Activated CD4-positive, CD25-positive, alpha-beta regulatory T cell (primary cell): ENCODE data around the gene IGSF9B.

Experiments used
- DNase-seq, 4 experiments: peaks; one replicate each; lab custom pipeline; 2025; lab: John Stamatoyannopoulos, UW

IGSF9B gene

DNA sequence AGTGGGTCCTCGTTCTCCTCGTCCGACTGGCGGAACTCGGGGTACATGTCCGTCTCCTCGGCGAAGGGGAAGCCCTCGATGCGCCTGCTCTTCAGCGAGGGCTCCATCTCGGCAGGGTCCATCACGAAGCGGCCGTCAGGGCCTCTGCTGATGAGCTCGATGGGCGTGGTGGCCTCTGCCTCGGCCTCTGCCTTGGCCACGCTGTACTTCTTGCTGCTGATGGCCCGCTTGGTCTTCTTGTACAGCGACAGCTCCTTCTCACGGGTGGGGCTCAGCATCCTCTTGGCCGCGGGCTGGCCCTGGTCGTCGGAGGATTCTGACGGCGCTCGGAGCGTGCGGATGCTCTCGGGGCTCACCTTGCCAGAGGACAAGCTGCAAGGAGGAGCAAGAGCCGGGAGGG, 35.7 kb downstream of the IGSF9B start:
- no peak for DNase-seq

DNA sequence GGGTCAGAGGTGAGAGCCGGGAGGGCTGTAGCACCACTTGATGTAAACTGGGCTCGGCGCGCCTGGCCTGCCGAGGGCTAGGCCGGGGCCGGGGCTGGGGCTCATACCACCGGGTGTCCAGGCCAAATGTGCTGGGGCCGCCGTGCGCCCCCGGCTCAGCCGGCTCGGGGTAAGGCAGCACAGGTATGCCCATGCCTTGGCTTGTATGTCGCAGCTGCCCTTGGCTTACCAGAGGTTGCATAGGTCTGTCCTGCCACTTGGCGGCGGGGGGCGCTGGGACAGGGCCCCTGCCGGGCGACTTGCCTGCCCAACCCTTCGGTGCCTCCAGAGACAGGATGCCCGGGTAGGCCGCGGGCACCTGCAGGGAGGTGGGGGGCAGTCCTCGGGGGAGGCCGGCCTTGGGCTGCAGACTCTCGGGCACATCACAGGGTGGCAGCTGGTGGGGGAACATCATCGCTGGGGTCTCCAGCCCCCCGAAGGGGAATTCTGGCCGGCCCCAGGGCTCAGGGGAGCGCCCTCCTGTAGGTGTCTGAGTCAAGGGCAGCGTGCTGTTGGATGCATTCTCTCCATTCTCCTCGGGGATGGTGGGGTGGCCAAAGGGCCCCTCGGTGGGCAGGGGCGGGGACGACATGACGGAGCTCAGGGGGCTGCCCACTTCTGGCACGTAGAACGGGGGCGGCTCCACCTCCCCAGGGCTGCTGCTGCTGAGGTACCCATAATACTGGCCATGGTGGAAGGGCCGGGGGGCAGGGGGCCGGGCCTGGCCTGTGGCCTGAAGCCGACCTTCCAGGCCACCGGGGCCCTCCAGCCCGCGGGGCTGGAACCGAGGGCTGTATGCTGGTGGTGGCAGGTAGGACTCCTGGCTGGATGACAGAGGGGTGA, 36.4 kb downstream of the IGSF9B start:
- DNase-seq, result no peak

GRCh38 chr11:133919330-133920108, 37.2 kb downstream of the IGSF9B start:
- no peak for DNase-seq

- DNase-seq, result no peak
Observed at GRCh38 chr11:133918608-133919260, 38.0 kb downstream of the IGSF9B start.

DNA sequence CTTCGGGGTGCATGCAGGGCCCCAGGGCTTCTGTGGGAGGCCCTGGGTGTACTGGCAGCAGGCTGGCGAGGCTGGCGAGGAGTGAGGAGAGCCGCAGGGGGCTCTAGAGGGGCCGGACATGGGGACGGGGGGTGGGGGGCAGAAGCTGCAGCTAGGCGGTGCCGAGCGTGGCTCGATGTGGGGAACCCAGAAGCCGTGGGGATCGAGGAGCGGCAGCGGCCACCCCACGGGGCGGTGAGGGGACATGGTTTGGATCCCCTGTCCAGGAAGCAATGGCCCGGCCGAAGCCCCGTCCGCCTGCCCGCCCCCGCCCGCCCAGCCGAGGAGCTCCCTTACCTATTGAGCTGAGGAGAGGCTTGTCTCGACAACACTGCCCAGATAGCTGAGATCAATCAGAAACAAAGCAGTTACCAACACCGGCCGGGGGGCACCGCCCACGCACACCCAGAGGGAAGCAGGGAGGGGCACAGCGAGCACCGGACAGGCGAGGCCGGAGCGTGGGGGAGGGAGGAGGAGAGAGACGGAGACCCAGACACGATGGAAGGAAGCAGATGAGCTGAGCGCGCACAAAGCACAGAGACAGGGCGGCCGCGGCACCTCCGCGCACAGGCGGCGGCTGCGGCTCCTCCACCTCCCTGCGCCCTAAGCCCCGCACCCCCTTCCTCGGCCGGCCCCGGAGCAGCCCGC, 38.7 kb downstream of the IGSF9B start:
- DNase-seq, result no peak

- no peak for DNase-seq
Observed at GRCh38 chr11:133916784-133917440, 39.9 kb downstream of the IGSF9B start.

DNA sequence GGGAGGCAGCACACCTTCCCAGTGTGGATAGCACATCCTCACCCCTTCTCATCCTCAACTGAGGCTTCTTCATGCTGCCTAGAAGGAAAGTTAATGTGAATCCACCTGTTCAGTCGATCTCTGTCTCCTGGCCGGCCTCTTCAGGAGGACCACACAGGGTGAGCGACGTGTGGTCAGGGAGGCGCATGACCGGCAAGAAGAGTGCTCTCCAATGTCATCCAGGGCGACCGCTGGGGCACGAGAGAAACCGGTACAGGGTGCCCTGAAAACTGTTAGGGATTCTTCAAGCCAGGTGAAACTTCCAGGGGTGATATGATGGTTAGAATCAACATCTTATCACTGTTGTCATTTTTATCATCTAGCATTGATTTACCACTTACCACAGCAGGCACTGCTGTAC, 43.0 kb downstream of the IGSF9B start:
- DNase-seq, result no peak

GRCh38 chr11:133911171-133911570, 45.6 kb downstream of the IGSF9B start:
- DNase-seq, result no peak

DNA sequence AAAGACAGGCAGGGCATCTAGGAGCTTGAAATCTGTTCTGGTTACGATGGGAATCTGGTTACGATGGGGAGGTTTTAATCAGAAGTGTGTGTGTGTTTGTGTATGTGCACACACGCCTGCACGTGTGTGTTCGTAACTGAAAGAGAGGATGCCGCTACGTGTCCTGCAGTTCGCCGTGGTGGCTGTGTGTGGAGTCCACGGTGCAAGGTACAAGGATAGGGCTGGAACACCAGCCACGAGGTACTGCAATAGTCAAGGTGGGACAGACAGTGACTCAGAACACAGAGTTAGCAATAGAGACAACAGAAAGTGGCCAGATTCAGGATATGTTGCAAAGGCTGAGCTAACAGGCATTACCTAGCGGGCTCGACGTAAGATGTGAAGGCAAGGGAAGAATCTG, 46.7 kb downstream of the IGSF9B start:
- no peak for DNase-seq

GRCh38 chr11:133908827-133909226, 47.9 kb downstream of the IGSF9B start:
- DNase-seq, result no peak

- no peak for DNase-seq
Observed at GRCh38 chr11:133907841-133908241, 48.9 kb downstream of the IGSF9B start.

DNA sequence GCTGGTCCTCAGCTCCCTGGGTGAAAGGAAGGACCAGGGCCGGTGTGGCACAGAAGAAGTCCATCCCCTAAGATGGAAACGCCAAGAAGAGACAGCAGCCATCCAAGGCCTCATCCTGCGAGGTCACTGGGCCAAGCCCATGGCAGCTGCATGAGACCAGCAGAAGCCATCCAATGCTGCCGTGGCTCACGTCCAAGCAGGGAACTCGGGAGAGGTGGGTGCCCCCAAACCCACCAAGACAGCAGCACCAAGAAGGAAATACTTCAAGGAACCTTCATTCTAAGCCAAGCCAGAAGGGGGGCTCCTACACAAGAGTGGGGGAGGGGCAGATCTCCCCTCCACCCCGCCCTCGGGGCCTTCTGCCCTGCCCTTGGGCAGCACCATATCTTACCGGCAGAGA, 49.6 kb downstream of the IGSF9B start:
- DNase-seq, result no peak

DNA sequence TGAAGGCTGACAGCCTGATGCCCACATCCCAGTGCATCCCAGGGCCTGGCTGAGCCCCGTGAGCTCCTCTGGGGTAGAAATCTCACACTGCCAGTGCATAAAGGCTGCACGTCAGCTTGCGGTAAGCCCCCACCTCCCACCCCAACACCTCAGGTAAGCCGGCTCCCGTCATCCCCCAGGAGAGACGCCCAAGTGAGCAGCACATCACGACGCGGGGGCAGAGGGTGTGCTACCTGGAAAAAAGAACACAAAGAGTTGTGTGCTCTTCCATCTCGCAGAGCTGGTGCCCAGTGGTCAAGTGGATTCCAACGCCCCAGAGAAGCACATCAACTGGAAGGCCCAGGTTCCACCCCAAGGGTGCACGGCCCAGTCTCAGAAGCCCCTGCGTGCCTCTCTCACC, 50.0 kb downstream of the IGSF9B start:
- DNase-seq, result no peak

GRCh38 chr11:133906241-133906640, 50.5 kb downstream of the IGSF9B start:
- no peak for DNase-seq

DNA sequence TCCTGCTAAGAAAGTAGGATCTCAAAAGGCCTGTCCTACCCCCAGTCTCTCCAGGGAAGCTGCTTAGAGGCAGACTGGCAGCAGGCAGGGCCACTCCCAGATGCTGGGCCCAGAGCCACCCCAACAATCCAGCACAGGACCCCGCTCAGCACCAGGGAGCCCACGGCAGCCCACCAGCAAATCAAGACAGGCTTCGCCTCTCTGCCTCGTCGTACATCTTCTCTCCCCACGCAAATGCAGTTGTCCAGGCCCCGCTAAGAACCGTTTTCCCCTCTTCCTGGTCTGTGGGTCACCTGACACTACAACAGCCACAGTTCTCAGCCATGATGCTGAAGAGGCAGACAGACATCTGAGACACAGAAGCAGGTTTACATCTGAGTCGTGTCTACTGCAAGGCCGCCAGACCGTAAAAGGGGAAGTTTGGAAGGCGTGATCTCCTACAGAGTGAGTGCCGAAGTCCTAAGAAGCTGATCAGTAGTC, 51.1 kb downstream of the IGSF9B start:
- DNase-seq, result no peak

DNA sequence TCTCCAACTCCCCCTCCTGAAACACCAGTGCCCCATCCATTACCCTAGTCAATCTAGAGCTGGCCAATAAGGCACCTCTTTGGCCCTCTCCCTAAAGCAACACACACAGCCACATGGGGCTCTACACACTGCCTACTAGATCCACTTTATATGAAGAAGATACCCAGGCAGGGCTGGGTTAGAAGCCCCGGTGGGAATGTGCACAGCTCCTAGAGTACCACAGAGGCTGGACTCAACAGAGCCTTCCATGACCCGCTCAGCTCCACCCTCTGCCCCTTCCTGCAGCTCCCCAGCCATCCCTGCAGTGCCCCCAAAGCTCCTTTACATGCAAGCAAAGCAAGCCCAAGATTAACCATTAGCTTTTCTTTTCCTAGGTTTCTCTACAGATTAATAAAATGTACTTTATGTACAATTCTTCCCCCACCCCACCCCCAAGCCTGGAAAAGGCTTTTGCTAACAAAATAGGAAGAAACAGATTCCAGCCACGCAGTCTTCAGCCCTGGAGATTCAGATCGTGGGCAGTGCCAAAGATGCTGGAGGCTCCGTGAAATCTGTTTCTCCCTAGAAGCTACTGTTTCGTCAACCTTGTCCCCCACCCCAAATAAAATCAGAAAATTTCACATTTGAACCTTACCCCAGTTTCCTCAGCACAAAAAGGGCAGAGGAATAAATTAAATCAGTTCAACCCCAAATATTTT, 51.8 kb downstream of the IGSF9B start:
- DNase-seq, result no peak

DNA sequence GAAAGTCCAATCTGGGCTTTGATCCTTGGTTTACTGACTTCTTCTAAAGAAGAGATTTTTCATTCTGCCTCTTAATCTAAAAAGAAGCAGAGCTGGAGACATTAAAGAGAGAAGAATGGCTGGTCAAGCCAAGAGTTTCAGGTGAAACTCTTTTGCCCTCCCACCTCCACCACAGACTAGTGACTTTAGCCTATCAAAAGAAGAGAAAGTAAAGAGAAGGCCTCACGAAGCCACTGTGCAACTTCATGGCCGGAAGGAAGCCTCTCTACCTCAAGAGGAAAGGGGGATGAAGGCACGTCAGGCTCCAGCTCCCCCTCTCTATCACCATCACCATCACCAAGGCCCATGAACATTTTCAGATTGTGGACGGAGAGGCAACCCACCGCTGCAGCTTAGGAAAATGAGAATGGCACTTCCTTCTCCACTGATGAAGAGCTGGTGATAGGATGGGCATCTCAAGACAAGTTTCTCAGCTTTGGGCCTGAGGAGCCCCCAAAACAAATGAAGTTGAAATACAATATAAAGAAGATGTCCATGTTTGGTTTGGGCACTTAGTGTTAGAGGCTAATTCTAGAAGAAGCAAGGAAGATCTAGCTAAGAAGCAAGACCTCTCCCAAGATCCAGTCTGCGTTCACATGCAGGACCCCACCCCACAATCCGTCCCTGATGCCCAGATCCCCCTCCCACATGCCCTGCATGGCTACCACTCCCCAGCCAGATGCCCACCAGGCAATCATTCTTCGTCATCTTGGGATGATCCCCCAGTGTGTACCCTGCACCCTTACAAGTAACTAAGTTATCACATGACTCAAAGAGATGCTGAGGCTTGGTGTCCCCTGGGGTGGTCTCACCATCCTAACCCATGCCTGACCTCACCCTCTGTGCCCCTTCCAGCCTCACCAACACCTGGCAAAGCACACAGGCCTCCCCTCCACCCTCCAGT, 52.6 kb downstream of the IGSF9B start:
- DNase-seq, result no peak

DNA sequence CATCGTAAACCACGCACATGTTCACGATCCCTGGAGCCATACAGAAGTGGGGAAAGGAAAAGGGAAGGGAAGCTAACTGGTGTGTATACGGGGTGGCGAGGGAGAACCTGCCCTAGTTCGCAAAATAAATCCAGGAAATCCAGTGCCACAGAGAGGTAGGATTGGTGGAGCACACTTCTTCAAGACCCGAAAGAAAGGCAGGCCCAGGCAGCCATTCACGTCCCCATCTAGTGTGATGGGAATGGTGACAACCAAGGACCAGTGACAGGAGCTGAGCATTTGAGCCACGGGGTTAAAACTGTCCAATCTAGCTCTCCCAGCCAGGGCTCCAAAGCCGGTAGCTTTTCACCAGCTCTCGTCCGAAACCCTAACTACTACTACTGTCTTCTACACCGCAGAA, 53.7 kb downstream of the IGSF9B start:
- DNase-seq, result no peak

DNA sequence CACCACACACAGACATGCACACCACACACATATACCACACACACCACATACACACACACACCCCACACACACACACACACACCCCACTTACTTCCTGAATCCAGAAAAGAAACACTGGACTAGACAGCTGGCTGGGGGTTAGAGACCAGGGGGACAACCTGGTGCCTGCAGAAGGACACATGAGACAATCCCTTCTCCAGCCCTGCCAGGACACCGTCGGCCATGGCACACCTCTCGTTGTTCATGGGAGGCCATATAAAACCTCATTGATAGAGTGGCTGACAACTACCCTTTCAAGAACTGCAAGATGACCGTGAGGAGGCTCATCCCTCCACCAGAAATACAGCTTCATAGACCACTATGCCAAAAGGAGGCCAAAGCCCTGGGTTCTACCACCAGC, 54.3 kb downstream of the IGSF9B start:
- no peak for DNase-seq

DNA sequence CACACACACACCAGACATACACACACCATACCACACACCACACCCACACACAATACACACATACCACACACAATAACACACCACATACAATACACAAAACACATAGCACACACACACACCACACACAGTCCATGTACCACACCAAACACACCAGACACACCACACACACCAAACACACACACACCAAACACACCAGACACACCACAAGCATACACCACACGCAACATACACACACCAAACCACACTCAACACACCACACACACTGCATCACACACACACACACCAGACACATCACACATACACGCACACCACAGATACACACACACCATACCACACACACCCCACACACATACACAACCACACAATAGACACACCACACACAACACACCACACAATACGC, 54.8 kb downstream of the IGSF9B start:
- DNase-seq, result no peak
